ENCODE data around the gene PSMD4.

- TF ChIP-seq, protein P1, sequence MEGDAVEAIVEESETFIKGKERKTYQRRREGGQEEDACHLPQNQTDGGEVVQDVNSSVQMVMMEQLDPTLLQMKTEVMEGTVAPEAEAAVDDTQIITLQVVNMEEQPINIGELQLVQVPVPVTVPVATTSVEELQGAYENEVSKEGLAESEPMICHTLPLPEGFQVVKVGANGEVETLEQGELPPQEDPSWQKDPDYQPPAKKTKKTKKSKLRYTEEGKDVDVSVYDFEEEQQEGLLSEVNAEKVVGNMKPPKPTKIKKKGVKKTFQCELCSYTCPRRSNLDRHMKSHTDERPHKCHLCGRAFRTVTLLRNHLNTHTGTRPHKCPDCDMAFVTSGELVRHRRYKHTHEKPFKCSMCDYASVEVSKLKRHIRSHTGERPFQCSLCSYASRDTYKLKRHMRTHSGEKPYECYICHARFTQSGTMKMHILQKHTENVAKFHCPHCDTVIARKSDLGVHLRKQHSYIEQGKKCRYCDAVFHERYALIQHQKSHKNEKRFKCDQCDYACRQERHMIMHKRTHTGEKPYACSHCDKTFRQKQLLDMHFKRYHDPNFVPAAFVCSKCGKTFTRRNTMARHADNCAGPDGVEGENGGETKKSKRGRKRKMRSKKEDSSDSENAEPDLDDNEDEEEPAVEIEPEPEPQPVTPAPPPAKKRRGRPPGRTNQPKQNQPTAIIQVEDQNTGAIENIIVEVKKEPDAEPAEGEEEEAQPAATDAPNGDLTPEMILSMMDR (IDR thresholded peaks at IDR 0.05; ENCODE audit: poor library complexity) = no peak
- TF ChIP-seq EZH2phosphoT487 (IDR thresholded peaks at IDR 0.05; ENCODE audit: low read depth, severe bottlenecking, unreplicated experiment) (no peak), EZH2 (IDR thresholded peaks at IDR 0.05; ENCODE audit: borderline replicate concordance) (no peak)
These were observed 11.1 kb downstream of the PSMD4 start for GRCh38 chr1:151265446-151266236.
